GM19351 (cell line): ENCODE data around the gene STK25.
A peak's percentile ranks its signal among the peaks of the same experiment; 100 is the strongest.
"Not testable (repeated sequence)": the region's sequence is repeated elsewhere in the genome, so short reads cannot be mapped to it uniquely, and the experiment has no call there.

Source experiments
- ATAC-seq: cut with Tn5 transposase; IDR thresholded peaks from one replicate; pipeline ENCODE4 v1.9.1; 2021; ENCODE audit warnings: mild to moderate bottlenecking, moderate library complexity; ENCODE audit not compliant: unreplicated experiment

The STK25 gene

DNA sequence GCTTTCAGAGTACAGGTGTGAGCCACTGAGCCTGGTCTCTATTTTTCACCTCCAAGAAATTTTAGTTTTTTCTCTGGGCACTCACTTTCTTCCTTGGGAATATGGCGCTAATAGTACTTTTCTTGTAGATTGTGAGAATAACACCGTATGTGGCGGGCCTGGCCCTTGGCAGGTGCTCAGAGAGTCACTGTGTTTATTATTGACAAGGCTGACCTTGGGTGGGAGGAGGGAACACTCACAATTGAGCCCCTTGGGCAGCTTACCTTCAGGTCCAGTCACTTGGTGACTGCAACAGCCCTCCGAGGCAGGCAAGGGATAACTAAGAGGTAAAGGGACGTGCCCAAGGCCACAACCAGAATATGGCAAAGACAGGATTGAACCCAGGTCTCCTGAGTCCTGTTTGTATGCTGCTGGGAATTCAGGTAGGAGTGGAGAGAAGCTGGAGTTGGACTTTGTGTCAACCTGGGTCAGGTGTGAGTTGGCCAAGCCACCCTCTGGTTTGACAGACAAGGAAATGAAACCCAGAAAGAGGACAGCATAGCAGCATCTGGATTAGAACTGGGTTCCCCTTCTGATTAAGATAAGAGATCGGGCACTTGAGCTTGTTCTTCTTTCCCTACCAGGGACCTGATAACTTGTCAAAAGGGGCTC lies 2.8 kb upstream of the STK25 start:
- no peak for ATAC-seq

DNA sequence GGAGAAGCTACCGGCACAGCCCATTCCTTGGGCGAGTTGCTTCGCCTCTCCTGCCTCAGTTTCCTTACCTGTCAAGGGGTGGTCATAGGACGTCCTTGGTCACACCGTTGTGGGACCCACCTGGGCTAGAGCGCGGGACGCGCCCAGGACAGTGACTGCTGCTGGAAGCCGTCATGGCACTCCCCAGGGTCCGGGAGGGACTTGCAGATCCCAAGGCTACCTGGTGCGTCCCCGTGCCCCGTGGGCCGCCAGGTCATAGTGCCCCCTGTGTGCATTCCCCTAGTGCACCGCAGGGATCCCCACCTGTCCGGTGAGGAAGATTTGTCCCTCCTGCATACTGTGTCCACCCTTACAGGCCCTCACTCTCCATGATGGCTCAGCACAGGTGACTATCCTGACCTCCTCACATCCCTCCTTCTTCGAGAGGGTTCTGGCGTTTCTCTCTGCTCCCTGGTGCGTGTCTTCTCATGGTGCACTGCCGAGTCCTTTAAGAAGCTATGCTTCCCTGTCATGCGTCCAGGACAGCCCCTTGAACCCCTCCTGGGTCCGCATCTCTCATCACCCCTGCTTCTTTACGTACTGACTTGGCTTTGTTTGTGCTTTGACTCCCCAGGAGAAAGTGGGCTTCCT lies 886 bp upstream of the STK25 start:
- ATAC-seq: no peak

- peak; percentile 28 for ATAC-seq
Measured at GRCh38 chr2:241507430-241508239, 749 bp downstream of the STK25 start.

DNA sequence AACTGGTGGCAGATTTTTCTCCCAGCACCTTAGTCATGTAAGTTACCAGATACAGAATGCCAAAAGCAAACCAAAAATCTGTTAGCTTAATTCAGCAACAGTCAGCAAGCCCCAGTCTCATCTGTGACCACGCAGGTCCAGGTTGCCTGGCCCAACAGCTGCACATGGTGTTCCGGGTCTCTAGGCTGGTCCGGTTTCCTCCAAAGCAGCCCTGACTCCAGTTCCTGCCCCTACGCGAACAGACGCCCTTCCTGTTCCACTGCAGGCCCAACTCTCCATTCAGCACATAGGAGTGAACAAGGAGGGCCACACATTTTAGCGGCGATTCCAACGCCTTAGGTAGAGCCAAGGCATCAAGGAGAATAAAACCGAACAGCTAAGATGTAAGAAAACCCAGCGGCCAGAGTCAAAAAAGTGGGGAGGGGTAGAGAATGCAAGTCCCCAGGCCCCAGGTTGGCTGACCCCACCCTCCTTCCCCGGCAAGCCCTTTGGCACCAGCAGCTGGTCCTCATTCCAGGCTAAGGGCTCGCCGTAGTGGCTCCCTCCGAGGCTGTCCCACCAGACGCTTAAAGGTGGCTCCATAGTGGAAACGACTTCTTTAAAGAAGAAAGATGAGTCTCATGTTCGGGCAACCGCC lies 1.5 kb downstream of the STK25 start:
- ATAC-seq: no peak

DNA sequence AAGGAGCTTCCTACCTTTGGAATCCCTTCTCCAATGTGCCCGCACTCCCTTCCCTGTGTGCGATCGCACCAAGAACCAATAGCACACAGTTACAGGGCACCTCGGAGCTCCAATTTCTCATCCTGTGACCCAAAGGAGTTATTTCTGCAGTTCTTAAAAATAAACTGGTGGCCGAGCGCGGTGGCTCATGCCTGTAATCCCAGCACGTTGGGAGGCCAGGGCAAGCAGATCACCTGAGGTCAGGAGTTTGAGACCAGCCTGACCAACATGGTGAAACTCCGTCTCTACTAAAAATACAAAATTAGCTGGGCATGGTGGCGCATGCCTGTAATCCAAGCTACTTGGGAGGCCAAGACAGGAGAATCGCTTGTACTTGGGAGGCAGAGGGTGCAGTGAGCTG lies 2.1 kb downstream of the STK25 start:
- not testable (repeated sequence) for ATAC-seq

DNA sequence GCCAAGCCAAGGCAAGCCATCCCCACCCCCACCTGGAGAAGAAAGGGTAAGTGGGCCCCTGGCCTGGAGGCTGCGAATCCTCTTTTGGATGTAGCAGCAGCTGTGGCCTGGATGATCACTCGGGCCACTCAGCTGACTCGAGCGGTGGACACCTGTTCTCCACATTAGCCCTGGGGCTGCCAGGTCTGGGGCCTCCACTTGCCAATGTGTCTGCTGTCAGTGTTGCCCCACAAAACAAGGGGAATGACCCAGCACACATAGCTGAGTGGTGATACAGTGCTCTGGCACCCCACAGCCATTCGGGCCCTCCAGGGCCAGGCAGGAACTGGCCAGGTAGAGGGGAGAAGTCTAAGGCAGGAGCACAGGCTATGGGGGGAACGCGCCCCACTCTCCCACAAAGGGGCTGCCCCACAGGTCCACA lies 2.6 kb downstream of the STK25 start:
- ATAC-seq: no peak

- ATAC-seq: no peak
Measured at GRCh38 chr2:241505086-241505780, 3.2 kb downstream of the STK25 start.

GRCh38 chr2:241503776-241504392 lies 4.5 kb downstream of the STK25 start:
- ATAC-seq: no peak

- ATAC-seq: no peak
Measured at GRCh38 chr2:241502281-241502680, 6.1 kb downstream of the STK25 start.

DNA sequence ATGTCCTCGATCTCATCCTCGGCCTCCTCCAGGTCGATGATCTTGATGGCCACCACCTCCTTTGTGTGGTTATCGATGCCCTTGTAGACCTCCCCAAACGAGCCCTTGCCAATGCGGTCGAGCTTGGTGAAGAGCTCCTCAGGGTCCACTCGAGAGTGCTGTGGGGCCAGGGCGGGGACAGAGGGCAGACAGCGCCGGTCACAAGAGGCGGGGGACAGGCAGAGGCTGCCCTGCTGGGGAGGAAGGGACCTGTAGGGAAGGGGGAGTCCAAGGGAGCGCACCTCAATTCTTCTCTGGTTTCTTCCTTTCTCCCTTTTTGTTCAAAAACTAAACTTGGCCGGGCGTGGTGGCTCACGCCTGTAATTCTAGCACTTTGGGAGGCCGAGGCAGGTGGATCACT lies 6.8 kb downstream of the STK25 start:
- ATAC-seq: no peak

DNA sequence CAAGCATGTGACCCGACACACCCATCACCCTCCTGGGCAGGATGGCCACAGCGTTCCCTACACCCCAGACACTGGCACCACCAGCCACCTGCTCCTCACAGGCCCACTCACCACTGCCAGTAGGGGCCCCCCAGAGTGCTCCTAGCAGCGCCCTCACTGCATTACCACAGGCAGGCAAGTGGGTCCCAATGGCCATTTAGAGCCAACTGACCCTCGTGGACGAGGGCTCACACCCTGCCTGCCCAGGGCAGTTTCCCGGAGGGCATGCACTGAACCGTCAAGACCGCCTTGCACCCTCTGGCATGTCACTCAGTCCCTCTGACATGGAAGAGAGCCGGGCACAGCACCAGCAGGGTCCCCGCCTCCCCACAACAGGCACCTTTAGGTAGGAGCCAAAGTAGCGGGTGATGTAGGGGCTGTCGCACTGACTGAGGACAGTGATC lies 7.3 kb downstream of the STK25 start:
- no peak for ATAC-seq

GRCh38 chr2:241500431-241500975 lies 7.9 kb downstream of the STK25 start:
- ATAC-seq: no peak

DNA sequence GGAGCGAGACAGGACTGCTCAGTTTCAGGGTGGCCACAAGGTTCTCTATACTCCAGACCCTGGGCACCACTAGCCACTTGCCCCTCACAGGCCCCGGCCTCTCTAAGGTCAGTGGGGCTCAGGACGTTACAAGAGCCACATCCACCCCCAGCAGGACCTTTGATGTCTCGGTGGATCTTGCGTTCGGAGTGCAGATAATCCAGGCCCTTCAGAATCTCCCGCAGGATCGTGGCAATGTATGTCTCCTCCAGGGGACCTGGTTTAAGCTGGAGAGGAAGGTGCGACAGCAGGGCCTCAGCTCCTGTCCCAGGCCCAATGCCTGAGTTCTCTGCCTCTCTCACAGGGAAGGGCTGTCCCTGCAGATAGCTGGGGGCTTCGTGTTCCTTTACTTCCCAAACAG lies 8.4 kb downstream of the STK25 start:
- no peak for ATAC-seq

- no peak for ATAC-seq
Measured at GRCh38 chr2:241499146-241499965, 9.0 kb downstream of the STK25 start.

GRCh38 chr2:241498115-241499070 lies 10.0 kb downstream of the STK25 start:
- ATAC-seq: no peak

DNA sequence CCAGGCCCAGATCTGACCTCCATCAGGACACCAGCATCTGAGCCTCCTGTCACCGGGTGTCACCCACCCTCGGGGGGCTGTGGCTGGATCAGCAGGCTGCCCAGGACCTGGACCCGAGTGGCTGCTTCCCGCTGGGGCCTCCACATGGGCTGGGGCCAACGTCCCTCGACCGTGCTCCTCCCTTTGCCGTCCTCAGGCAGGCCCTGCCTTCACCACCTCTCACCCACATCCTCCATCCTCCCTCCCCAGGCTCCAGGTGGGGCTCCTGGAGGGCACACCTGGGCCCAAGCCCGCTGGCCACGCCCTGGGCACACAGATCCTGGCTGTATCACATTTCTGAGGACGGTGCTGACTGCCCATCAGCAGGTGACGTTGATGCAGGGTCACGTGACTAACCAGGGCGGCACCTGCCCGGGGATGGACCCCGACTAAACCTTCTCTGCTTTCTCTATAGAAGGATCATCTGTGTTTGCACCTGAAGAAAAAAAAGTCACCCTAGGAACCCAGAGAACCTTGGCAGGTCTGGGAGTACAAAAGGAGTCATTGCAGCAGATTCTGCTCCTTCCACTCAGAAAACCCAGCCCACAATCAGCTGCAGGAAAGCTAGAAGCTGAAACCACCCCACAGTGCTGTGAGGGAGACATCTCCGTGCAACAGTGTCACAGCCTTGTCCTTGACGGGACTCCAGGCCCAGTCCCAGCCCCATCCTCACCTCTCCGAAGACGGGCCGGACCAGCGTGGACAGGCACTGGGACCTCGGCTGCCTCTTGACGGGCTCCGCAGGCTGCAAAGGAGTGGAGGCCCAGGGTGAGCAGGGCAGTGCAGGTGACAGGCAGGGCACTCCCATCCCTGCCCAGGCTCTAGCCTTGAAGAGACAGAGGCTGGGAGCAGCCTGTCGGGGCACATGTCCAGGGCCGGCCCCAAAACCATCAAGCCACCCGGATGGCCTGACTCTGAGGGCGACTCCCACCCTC lies 11.2 kb downstream of the STK25 start:
- no peak for ATAC-seq
